ENCODE results near the gene GAGE1. TPM values are rescaled to one million over a fixed set of nuclear protein-coding genes. Genes with fewer than 3 reads are reported as not detected.

Gene GAGE1
- total and polyA plus RNA-seq, 2 of the 13 experiments (the other 11 are each of a cell fraction or from before 2014, with no cell fraction given) = not detected

GRCh38 chrX:49644991-49645637 is 46.3 kb downstream of the GAGE1 start (continued):
- no peak for TF ChIP-seq CHCHD3 (CRISPR knock-in tag; IDR thresholded peaks at IDR 0.05)
- no peak for TF ChIP-seq ZNF597 (CRISPR knock-in tag; IDR thresholded peaks at IDR 0.05)
- TF ChIP-seq ZC3H13 (CRISPR knock-in tag; IDR thresholded peaks at IDR 0.05) = no peak
- TF ChIP-seq ZNF557 (CRISPR knock-in tag; IDR thresholded peaks at IDR 0.05) = no peak
- no peak for TF ChIP-seq SMAD1 (CRISPR knock-in tag; IDR thresholded peaks at IDR 0.05; ENCODE audit: borderline replicate concordance, low read depth)

GRCh38 chrX:49656533-49656932 is 57.7 kb downstream of the GAGE1 start:
- H3K4me3 ChIP-seq (replicated peaks in 1 of 3; ENCODE audit: insufficient read depth in 1 of 3, low read depth in 2 of 3, low read length in 3 of 3) = no peak overlapping the region
- TF ChIP-seq KDM5B (CRISPR knock-in tag; IDR thresholded peaks at IDR 0.05; ENCODE audit: borderline replicate concordance) (no peak), ZBTB44 (CRISPR knock-in tag; IDR thresholded peaks at IDR 0.05) (no peak), CSRNP2 (CRISPR knock-in tag; conservative IDR thresholded peaks at IDR 0.05; ENCODE audit: low read depth) (no peak)
- no peak overlapping the region for H2AFZ ChIP-seq (ENCODE audit: low read length)
- in situ Hi-C loops (cut with HindIII; ENCODE audit: extremely low pct_ligation_motif_present, low pct_unique_long_range_greater_than_20kb) = no loop called here
- ATAC-seq (no peak), DNase-seq (ENCODE audit: low spot score) (no peak), FAIRE-seq (no peak)
- no peaks in the 10 kb centered on the region for H4K20me1 ChIP-seq (ENCODE audit: insufficient read depth, low read length)
- H3K36me3 ChIP-seq (replicated peaks in 1 of 2; ENCODE audit: control insufficient read depth in 1 of 2, insufficient read depth in 2 of 2, low read length in 2 of 2) = no peaks in the 10 kb centered on the region
- WGBS (ENCODE audit: low lambda C conversion rate) = 92% methylated on average over 2 of the region's 3 CpGs
- no peaks in the 10 kb centered on the region for H3K79me2 ChIP-seq (ENCODE audit: insufficient read depth, low read length)
- H3K9ac ChIP-seq (ENCODE audit: insufficient read depth, low read depth, low read length) = no peak overlapping the region
- H3K27ac ChIP-seq (ENCODE audit: extremely low read length, insufficient read depth, low read length) = no peak overlapping the region
- ChIA-PET CTCF (ENCODE audit: low intra/inter-chr PET ratio, low total read pairs) (no interaction called here), POLR2A (no interaction called here)
- no peaks in the 10 kb centered on the region for H3K4me1 ChIP-seq (ENCODE audit: insufficient read depth, low read length)
- H3K9me3 ChIP-seq (ENCODE audit: low read length) = no peaks in the 10 kb centered on the region
- BruUV-seq (replicated peaks) = no TSS peak
- H3K4me2 ChIP-seq (ENCODE audit: low read depth, low read length) = no peak overlapping the region
- H3K27me3 ChIP-seq (ENCODE audit: control insufficient read depth in 1 of 2, insufficient read depth in 2 of 2, low read length in 2 of 2) = no peaks in the 10 kb centered on the region
- intact Hi-C loops (cut with micrococcal nuclease; ENCODE audit: unreplicated experiment) = no loop called here

Other genes with a start within 250 kb of the GAGE1 start
- gene GAGE12C, start 66.8 kb upstream of the GAGE1 start, total RNA-seq (2016; rRNA removed; fragmentation: Illumina TruSeq; extraction: Trizol) = not detected in 2 replicates
- gene GAGE12C, start 66.8 kb upstream of the GAGE1 start, polyA plus RNA-seq (2011; rRNA removed) = not detected in 2 replicates
- gene GAGE12D, start 57.3 kb upstream of the GAGE1 start, total RNA-seq (2016; rRNA removed; fragmentation: Illumina TruSeq; extraction: Trizol) = not detected in 2 replicates
- gene GAGE12D, start 57.3 kb upstream of the GAGE1 start, polyA plus RNA-seq (2011; rRNA removed) = not detected in 2 replicates
- gene GAGE12E, start 47.7 kb upstream of the GAGE1 start, total RNA-seq (2016; rRNA removed; fragmentation: Illumina TruSeq; extraction: Trizol) = not detected in 2 replicates
- gene GAGE12E, start 47.7 kb upstream of the GAGE1 start, polyA plus RNA-seq (2011; rRNA removed) = not detected in 2 replicates
- gene GAGE12F, start 38.2 kb upstream of the GAGE1 start, total RNA-seq (2016; rRNA removed; fragmentation: Illumina TruSeq; extraction: Trizol) = not detected in 2 replicates
- not detected in 2 replicates for gene GAGE12F, start 38.2 kb upstream of the GAGE1 start, polyA plus RNA-seq (2011; rRNA removed)
- not detected in 2 replicates for gene GAGE12G, start 28.6 kb upstream of the GAGE1 start, total RNA-seq (2016; rRNA removed; fragmentation: Illumina TruSeq; extraction: Trizol)
- gene GAGE12G, start 28.6 kb upstream of the GAGE1 start, polyA plus RNA-seq (2011; rRNA removed) = not detected in 2 replicates
- not detected in 2 replicates for gene GAGE12H, start 19.1 kb upstream of the GAGE1 start, total RNA-seq (2016; rRNA removed; fragmentation: Illumina TruSeq; extraction: Trizol)
- gene GAGE12H, start 19.1 kb upstream of the GAGE1 start, polyA plus RNA-seq (2011; rRNA removed) = not detected in 2 replicates
- gene GAGE2A, start 9.5 kb upstream of the GAGE1 start, total RNA-seq (2016; rRNA removed; fragmentation: Illumina TruSeq; extraction: Trizol) = not detected in 2 replicates
- gene GAGE2A, start 9.5 kb upstream of the GAGE1 start, polyA plus RNA-seq (2011; rRNA removed) = not detected in 2 replicates
- 0.69 and 0.93 TPM in 2 replicates for gene PAGE1, start 97.0 kb downstream of the GAGE1 start, total RNA-seq (2016; rRNA removed; fragmentation: Illumina TruSeq; extraction: Trizol)
- 0.12 and 0.45 TPM in 2 replicates for gene PAGE1, start 97.0 kb downstream of the GAGE1 start, polyA plus RNA-seq (2011; rRNA removed)
- 1.1 and 1.4 TPM in 2 replicates for gene PAGE4, start 230.3 kb downstream of the GAGE1 start, total RNA-seq (2016; rRNA removed; fragmentation: Illumina TruSeq; extraction: Trizol)
- 0.35 TPM in 1 of 2 replicates, not detected in the other for gene PAGE4, start 230.3 kb downstream of the GAGE1 start, polyA plus RNA-seq (2011; rRNA removed)

Measured in HepG2 (cell line).